Stimulated activated CD8-positive, alpha-beta memory T cell treated with anti-CD3 and anti-CD28 coated beads, Interleukin-7, amount 100 ng/mL, for 4 hours (primary cell): ENCODE measurements around the gene MEF2C.

Experiments
- DNase-seq, 2 donors: peaks; one replicate each; pipeline ENCODE4 v3.0.0-alpha.2; 2020; ENCODE audit warnings: low read depth in 2 of 2

Gene MEF2C

GRCh38 chr5:88688984-88689667, 193.9 kb downstream of the MEF2C start:
- DNase-seq: no peak

GRCh38 chr5:88688156-88688983, 194.6 kb downstream of the MEF2C start:
- no peak for DNase-seq

GRCh38 chr5:88687373-88687911, 195.5 kb downstream of the MEF2C start:
- no peak for DNase-seq

- DNase-seq: no peak
These were observed 196.3 kb downstream of the MEF2C start for GRCh38 chr5:88686726-88687125.

- DNase-seq: no peak
These were observed 197.1 kb downstream of the MEF2C start for GRCh38 chr5:88685591-88686541.

GRCh38 chr5:88683506-88684135, 199.4 kb downstream of the MEF2C start:
- no peak for DNase-seq

GRCh38 chr5:88682881-88683361, 200.1 kb downstream of the MEF2C start:
- no peak for DNase-seq

- DNase-seq: no peak
These were observed 200.9 kb downstream of the MEF2C start for GRCh38 chr5:88682131-88682530.

GRCh38 chr5:88681211-88681803, 201.7 kb downstream of the MEF2C start:
- no peak for DNase-seq

- DNase-seq: peak; percentile 47 to 62
These were observed 202.5 kb downstream of the MEF2C start for GRCh38 chr5:88680253-88681132.

- no peak for DNase-seq
These were observed 203.3 kb downstream of the MEF2C start for GRCh38 chr5:88679638-88680037.

GRCh38 chr5:88678770-88679381, 204.1 kb downstream of the MEF2C start:
- no peak for DNase-seq

GRCh38 chr5:88677943-88678769, 204.8 kb downstream of the MEF2C start:
- no peak for DNase-seq

- no peak for DNase-seq
These were observed 205.5 kb downstream of the MEF2C start for GRCh38 chr5:88677376-88677895.

GRCh38 chr5:88676637-88677375, 206.2 kb downstream of the MEF2C start:
- DNase-seq: no peak

GRCh38 chr5:88675708-88676636, 207.0 kb downstream of the MEF2C start:
- DNase-seq: no peak
